Astrocyte (in vitro differentiated cells and primary cell): ENCODE data around the gene POLR1E.

Experiments
- EZH2 ChIP-seq: IDR thresholded peaks from 2 replicates; pipeline ENCODE4 v1.6.1; 2012; ENCODE audit warnings: mild to moderate bottlenecking, low read length, inconsistent platforms; ENCODE audit not compliant: insufficient read depth
- TF ChIP-seq, protein P1 (sequence below): IDR thresholded peaks from 2 replicates; pipeline ENCODE4 v1.5.1; 2011; ENCODE audit warnings: low read depth, mild to moderate bottlenecking, inconsistent platforms, low read length, moderate library complexity; ENCODE audit not compliant: insufficient read depth

DNA sequence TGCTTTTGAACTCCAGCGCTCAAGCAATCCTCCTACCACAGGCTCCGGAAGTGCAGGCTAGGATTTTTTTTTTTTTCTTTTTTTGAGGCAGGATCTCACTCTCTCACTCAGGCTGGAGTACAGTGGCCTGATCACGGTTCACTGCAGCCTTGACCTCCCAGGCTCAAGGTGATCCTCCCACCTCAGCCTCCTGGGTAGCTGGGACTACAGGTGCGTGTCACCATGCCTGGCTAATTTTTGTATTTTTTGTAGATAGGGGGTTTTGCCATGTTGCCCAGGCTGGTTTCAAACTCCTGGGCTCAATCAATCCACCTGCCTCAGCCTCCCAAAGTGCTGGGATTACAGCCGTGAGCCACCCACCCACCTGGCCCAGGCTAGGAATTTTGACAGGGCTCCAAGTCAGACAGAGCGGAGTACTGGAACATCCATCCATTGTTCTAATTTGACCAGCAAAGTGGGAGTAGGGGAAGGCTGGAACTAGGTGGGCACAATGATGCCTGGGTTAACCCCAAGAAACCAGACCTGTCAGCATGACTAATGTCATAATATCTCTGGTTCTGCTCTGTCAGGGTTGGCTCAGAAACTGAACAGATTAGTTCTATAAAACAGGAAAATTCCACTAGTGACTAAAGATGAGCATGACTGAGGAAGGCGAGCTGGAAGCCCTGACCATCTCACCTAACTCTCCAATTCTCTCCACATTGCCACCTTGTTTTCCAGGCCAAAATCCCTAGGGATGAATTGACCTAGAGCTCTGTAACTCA lies 29.7 kb upstream of the POLR1E start:
- TF ChIP-seq EZH2, result no peak
- TF ChIP-seq, protein P1, sequence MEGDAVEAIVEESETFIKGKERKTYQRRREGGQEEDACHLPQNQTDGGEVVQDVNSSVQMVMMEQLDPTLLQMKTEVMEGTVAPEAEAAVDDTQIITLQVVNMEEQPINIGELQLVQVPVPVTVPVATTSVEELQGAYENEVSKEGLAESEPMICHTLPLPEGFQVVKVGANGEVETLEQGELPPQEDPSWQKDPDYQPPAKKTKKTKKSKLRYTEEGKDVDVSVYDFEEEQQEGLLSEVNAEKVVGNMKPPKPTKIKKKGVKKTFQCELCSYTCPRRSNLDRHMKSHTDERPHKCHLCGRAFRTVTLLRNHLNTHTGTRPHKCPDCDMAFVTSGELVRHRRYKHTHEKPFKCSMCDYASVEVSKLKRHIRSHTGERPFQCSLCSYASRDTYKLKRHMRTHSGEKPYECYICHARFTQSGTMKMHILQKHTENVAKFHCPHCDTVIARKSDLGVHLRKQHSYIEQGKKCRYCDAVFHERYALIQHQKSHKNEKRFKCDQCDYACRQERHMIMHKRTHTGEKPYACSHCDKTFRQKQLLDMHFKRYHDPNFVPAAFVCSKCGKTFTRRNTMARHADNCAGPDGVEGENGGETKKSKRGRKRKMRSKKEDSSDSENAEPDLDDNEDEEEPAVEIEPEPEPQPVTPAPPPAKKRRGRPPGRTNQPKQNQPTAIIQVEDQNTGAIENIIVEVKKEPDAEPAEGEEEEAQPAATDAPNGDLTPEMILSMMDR, result no peak
